HepG2 (cell line): ENCODE data around the gene STIP1. TPM values are rescaled to one million over a fixed set of nuclear protein-coding genes. Genes with fewer than 3 reads are reported as not detected.

ENCODE experiments used
- ATAC-seq: fragments of 200-7000 bp; cut with Tn5 transposase; 3 replicates; pipeline ENCODE4 v1.9.1; 2020; ENCODE audit warnings: mild to moderate bottlenecking, moderate library complexity
- BruUV-seq: library from RNA; stranded (reverse); fragments of 400-500 nt; replicated peaks from 2 replicates; lab custom pipeline; 2021; lab: Mats Ljungman, UMichigan
- CTCF ChIA-PET: fragments of 300-600 bp; formaldehyde crosslinking; extraction: SDS; loops from one replicate; lab custom pipeline; 2021; ENCODE audit warnings: low total read pairs, inconsistent platforms, low intra/inter-chr PET ratio; lab: Yijun Ruan, JAX
- POLR2A ChIA-PET: fragments of 350-600 bp; sonication (Branson Sonifier 250); formaldehyde crosslinking; loops from one replicate; lab custom pipeline; 2020; ENCODE audit warnings: antibody characterized with exemption, inconsistent platforms; lab: Yijun Ruan, JAX
- DNase-seq: peaks from one replicate; pipeline ENCODE4 v3.0.0-alpha.2; 2015; ENCODE audit warnings: low spot score
- FAIRE-seq: peaks from 3 replicates; lab custom pipeline; 2011; peaks lifted over from hg19 to GRCh38; lab: Jason Lieb, UNC
- H2AFZ ChIP-seq: one replicate; pipeline ENCODE4 v1.6.1; 2011; ENCODE audit warnings: low read length, inconsistent platforms
- H3K27ac ChIP-seq: fragments of 300-600 bp; 3 replicates; pipeline ENCODE4 v1.8.0; 2011; ENCODE audit warnings: mixed run types, mild to moderate bottlenecking, mixed read lengths, low read length, inconsistent platforms; ENCODE audit not compliant: insufficient read depth; ENCODE audit errors: extremely low read length
- H3K27me3 ChIP-seq, 2 experiments: fragments of 200-600 bp in 1 of 2; 2 replicates in 1 of 2; 3 replicates in 1 of 2; pipeline versions ENCODE4 v1.6.0 to v1.8.0; 2011; ENCODE audit warnings: low read length in 2 of 2, mild to moderate bottlenecking in 2 of 2, moderate library complexity in 2 of 2, inconsistent platforms in 1 of 2; ENCODE audit not compliant: insufficient read depth in 2 of 2, control insufficient read depth in 1 of 2
- H3K36me3 ChIP-seq, 2 experiments: fragments of 200-600 bp in 1 of 2; replicated peaks in 1 of 2; 2 replicates in 1 of 2; 3 replicates in 1 of 2; pipeline versions ENCODE4 v1.5.1 to v1.8.0; 2011; ENCODE audit warnings: low read length in 2 of 2, inconsistent platforms in 1 of 2; ENCODE audit not compliant: insufficient read depth in 2 of 2, control insufficient read depth in 1 of 2
- H3K4me1 ChIP-seq: 2 replicates; pipeline ENCODE4 v1.5.1; 2012; ENCODE audit warnings: low read length, inconsistent platforms; ENCODE audit not compliant: insufficient read depth
- H3K4me2 ChIP-seq: 2 replicates; pipeline ENCODE4 v1.6.0; 2011; ENCODE audit warnings: low read depth, low read length, inconsistent platforms
- H3K4me3 ChIP-seq, 3 experiments: fragments of 200-600 bp in 1 of 3; sonication (generic), shearing (Covaris generic) in 1 of 3; replicated peaks in 1 of 3; 2 replicates each; pipeline ENCODE4 v1.5.1; 2011 to 2016; ENCODE audit warnings: low read length in 3 of 3, inconsistent platforms in 2 of 3, low read depth in 2 of 3, mild to moderate bottlenecking in 2 of 3, control low read depth in 1 of 3, mixed read lengths in 1 of 3; ENCODE audit not compliant: insufficient read depth in 1 of 3
- H3K79me2 ChIP-seq: one replicate; pipeline ENCODE4 v1.6.1; 2011; ENCODE audit warnings: low read length, inconsistent platforms; ENCODE audit not compliant: insufficient read depth
- H3K9ac ChIP-seq: 2 replicates; pipeline ENCODE4 v1.6.0; 2011; ENCODE audit warnings: mild to moderate bottlenecking, low read depth, low read length, inconsistent platforms; ENCODE audit not compliant: insufficient read depth
- H3K9me3 ChIP-seq: 2 replicates; pipeline ENCODE4 v1.5.1; 2012; ENCODE audit warnings: mild to moderate bottlenecking, low read length
- H4K20me1 ChIP-seq: 2 replicates; pipeline ENCODE4 v1.6.0; 2011; ENCODE audit warnings: inconsistent platforms, mild to moderate bottlenecking, low read length, moderate library complexity; ENCODE audit not compliant: insufficient read depth
- EP300 ChIP-seq, 3 experiments: sonication (generic) in 1 of 3; formaldehyde crosslinking in 1 of 3; IDR thresholded peaks; 2 replicates each; pipeline versions ENCODE4 v1.5.1 to v1.6.1; 2011 to 2020; ENCODE audit warnings: low read depth in 2 of 3, low read length in 2 of 3, borderline replicate concordance in 1 of 3, improper control_type of control experiment in 1 of 3, mild to moderate bottlenecking in 1 of 3, missing genetic modification reagents in 1 of 3, moderate library complexity in 1 of 3
- MZF1 ChIP-seq: sonication (generic); formaldehyde crosslinking; IDR thresholded peaks from 2 replicates; pipeline ENCODE4 v1.8.1; 2023; ENCODE audit warnings: mild to moderate bottlenecking, missing genetic modification reagents, borderline replicate concordance
- PHF5A ChIP-seq: IDR thresholded peaks from one replicate; pipeline ENCODE4 v1.6.1; 2018; ENCODE audit warnings: low read depth, missing genetic modification reagents; ENCODE audit not compliant: unreplicated experiment
- POLR2A ChIP-seq, 2 experiments: IDR thresholded peaks; 2 replicates each; pipeline ENCODE4 v1.6.1; 2011; ENCODE audit warnings: low read depth in 2 of 2, low read length in 2 of 2, mild to moderate bottlenecking in 1 of 2, moderate library complexity in 1 of 2; ENCODE audit not compliant: insufficient read depth in 1 of 2
- ZNF800 ChIP-seq: sonication (generic); formaldehyde crosslinking; IDR thresholded peaks from 2 replicates; pipeline ENCODE4 v1.4.0; 2020; ENCODE audit warnings: missing genetic modification reagents
- WGBS: methylation state at CpG from one replicate; pipeline ENCODE4 v1.1.6; 2017; ENCODE audit warnings: low lambda C conversion rate; 5-methylcytosine and 5-hydroxymethylcytosine counted together
- in situ Hi-C: cut with HindIII; loops from 2 replicates; pipeline ENCODE4 v1.10.0; 2017; ENCODE audit warnings: low pct_unique_long_range_greater_than_20kb; ENCODE audit not compliant: extremely low pct_ligation_motif_present
- intact Hi-C: fragments of 100-400 bp; cut with micrococcal nuclease; formaldehyde crosslinking; loops from one replicate; pipeline ENCODE4 v1.10.0; 2022; ENCODE audit not compliant: unreplicated experiment
- polyA plus RNA-seq, 8 experiments: library from polyadenylated mRNA; depleted of rRNA in 3 of 8; stranded (reverse) in 7 of 8; unstranded in 1 of 8; fragments of >200 nt; fragmentation: Illumina TruSeq in 4 of 8; extraction: Trizol in 4 of 8; gene quantifications; 2 replicates each; pipeline versions ENCODE4 v1.2.1 to v1.2.3, GENCODE V29; 2011 to 2016; ENCODE audit warnings: low read depth in 4 of 8, missing spikeins in 1 of 8, mixed read lengths in 1 of 8; ENCODE audit not compliant: insufficient read depth in 1 of 8
- total RNA-seq, 5 experiments: library from RNA; depleted of rRNA; stranded (reverse); fragments of >200 nt; fragmentation: Illumina TruSeq; extraction: Trizol; gene quantifications; 2 replicates each; pipeline ENCODE4 v1.2.3, GENCODE V29; 2016; ENCODE audit warnings: low read depth in 1 of 5

The STIP1 gene
- total and polyA plus RNA-seq, 2 of the 13 experiments (the other 11 are each of a cell fraction or from before 2014, with no cell fraction given): 81.1 to 217 TPM

DNA sequence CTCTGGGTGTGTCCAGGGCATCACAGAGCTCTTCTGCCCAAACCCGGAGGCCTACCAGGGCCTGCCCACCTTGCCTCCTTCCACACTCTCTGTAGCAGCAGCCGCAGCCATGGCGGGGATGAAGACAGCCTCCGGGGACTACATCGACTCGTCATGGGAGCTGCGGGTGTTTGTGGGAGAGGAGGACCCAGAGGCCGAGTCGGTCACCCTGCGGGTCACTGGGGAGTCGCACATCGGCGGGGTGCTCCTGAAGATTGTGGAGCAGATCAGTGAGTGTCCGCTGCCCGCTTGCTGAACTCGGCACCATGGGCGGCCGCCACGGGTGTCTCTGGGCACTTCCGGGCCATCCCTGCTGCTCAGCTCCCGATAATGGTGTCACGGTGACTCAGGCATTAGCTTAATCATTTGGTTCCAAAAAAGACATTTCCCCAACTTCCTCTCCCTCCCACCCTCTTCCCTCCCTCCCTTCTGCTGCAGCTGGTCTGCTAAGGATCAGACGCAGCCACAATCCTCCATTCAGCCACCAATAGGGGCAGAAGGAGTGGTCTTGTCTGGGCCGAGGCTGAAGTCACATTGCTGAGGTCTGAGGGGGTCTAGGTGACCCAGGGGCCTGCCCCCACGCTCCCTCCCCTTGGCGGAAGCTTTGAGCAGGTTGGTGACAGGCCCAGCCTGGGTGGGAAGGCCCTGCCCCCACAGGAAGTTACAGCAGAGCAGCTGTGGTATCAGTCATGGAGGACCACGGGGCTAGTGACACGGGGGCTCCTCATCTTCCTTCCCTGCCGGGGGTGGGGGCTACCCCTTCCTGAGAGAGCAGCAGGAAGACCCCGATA is 21.5 kb downstream of the STIP1 start:
- Histone ChIP-seq H3K4me3 (no peak overlapping the region), H3K9ac (no peak overlapping the region), H3K4me1 (peaks cover 17% of the 10 kb centered on the region), H3K27ac (no peak overlapping the region), H2AFZ (no peak overlapping the region), H3K79me2 (no peaks in the 10 kb centered on the region), H3K9me3 (no peaks in the 10 kb centered on the region), H3K36me3 (peaks cover 19% of the 10 kb centered on the region in 2 experiments; a peak in 4 of 5 replicates), H3K27me3 (peaks cover 0 to 1% of the 10 kb centered on the region in 2 experiments; a peak in 1 of 5 replicates), H3K4me2 (no peak overlapping the region), H4K20me1 (0 out of 2 replicates have a peak, but pooled peaks cover 2% of the 10 kb centered on the region)
- FAIRE-seq (no peak), ATAC-seq (no peak), DNase-seq (no peak)
- ChIA-PET CTCF (no interaction called here), POLR2A (interaction anchor here (1.4 kb wide), 1 partner anchor 62 kb away, joined by 5 read pairs; no protein-coding TSS in a partner anchor)
- intact Hi-C loops: no loop called here
- no TSS peak for BruUV-seq
- no peak for TF ChIP-seq MZF1
- TF ChIP-seq EP300 (IDR thresholded peaks at IDR 0.05; ENCODE audit: low read depth in 2 of 2, low read length in 2 of 2): no peak
- no peak for TF ChIP-seq EP300 (CRISPR knock-in tag; IDR thresholded peaks at IDR 0.05; ENCODE audit: borderline replicate concordance)
- TF ChIP-seq POLR2A (IDR thresholded peaks at IDR 0.05; ENCODE audit: insufficient read depth in 1 of 2, low read depth in 2 of 2, low read length in 2 of 2): 0 out of 4 replicates have a peak, but pooled peaks of 1 of the 2 experiments have one; percentile 2
- TF ChIP-seq PHF5A (CRISPR knock-in tag): no peak
- no peak for TF ChIP-seq ZNF800
- WGBS: 86% methylated on average over 18 of the region's 30 CpGs
- in situ Hi-C loops: no loop called here
